Bronchial epithelial cell (primary cell): ENCODE results near the gene KCNAB1. TPM values are rescaled to one million over a fixed set of nuclear protein-coding genes. Genes with fewer than 3 reads are reported as not detected.

Experiments used
- DNase-seq: peaks from one replicate; pipeline ENCODE4 v3.0.0-alpha.2; 2010; ENCODE audit warnings: low read depth
- FAIRE-seq: peaks from 2 replicates; lab custom pipeline; 2011; peaks lifted over from hg19 to GRCh38; lab: Jason Lieb, UNC
- H3K27me3 ChIP-seq: 2 replicates; pipeline ENCODE4 v1.5.1; 2011; ENCODE audit warnings: low read length; ENCODE audit not compliant: control insufficient read depth, insufficient read depth
- H3K36me3 ChIP-seq: 2 replicates; pipeline ENCODE4 v1.5.1; 2011; ENCODE audit warnings: low read length; ENCODE audit not compliant: control insufficient read depth, insufficient read depth
- H3K4me3 ChIP-seq: 2 replicates; pipeline ENCODE4 v1.5.1; 2011; ENCODE audit warnings: mild to moderate bottlenecking, low read depth, low read length, control low read depth
- total RNA-seq: library from RNA; depleted of rRNA; stranded (reverse); fragments of >200 nt; gene quantifications from 2 replicates; pipeline ENCODE4 v1.2.1, GENCODE V29; 2014
- TF ChIP-seq, protein P1 (sequence below): IDR thresholded peaks from 2 replicates; pipeline ENCODE4 v1.5.1; 2011; ENCODE audit warnings: mild to moderate bottlenecking, moderate library complexity, low read length, control low read depth, inconsistent platforms; ENCODE audit not compliant: insufficient read depth, severe bottlenecking

The KCNAB1 gene
- total RNA-seq, 1 donor from 2014 or later = 0.26 TPM

- no peak overlapping the region for H3K4me3 ChIP-seq
- no peak for FAIRE-seq
- TF ChIP-seq, protein P1, sequence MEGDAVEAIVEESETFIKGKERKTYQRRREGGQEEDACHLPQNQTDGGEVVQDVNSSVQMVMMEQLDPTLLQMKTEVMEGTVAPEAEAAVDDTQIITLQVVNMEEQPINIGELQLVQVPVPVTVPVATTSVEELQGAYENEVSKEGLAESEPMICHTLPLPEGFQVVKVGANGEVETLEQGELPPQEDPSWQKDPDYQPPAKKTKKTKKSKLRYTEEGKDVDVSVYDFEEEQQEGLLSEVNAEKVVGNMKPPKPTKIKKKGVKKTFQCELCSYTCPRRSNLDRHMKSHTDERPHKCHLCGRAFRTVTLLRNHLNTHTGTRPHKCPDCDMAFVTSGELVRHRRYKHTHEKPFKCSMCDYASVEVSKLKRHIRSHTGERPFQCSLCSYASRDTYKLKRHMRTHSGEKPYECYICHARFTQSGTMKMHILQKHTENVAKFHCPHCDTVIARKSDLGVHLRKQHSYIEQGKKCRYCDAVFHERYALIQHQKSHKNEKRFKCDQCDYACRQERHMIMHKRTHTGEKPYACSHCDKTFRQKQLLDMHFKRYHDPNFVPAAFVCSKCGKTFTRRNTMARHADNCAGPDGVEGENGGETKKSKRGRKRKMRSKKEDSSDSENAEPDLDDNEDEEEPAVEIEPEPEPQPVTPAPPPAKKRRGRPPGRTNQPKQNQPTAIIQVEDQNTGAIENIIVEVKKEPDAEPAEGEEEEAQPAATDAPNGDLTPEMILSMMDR = no peak
- H3K27me3 ChIP-seq = peaks cover 2% of the 10 kb centered on the region
- no peak for DNase-seq
- H3K36me3 ChIP-seq = no peaks in the 10 kb centered on the region
Observed at GRCh38 chr3:156297582-156297981, 177.2 kb downstream of the KCNAB1 start.

DNA sequence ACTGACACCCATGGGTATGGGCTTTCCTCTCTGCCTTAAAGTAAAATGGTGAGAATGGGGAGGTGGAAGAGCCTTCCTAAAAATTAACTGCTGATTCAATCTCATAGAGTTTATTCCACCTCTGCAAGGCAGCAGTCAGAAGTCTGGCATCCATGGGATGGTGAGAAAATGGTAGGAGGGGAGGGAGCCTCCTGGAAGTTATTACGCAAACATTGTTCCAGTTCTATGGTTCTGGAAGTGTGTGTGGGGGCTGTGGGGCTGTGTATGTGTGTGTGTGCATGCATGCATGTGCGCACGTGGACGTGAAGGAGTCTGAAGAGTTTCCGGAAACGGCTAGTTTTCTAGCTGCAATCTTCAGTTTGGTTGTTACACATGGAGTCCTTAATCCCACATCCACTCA lies 177.6 kb downstream of the KCNAB1 start:
- DNase-seq (no peak), FAIRE-seq (no peak)
- no peak overlapping the region for H3K4me3 ChIP-seq
- TF ChIP-seq, protein P1 = no peak
- no peaks in the 10 kb centered on the region for H3K36me3 ChIP-seq
- peaks cover 2% of the 10 kb centered on the region for H3K27me3 ChIP-seq

DNA sequence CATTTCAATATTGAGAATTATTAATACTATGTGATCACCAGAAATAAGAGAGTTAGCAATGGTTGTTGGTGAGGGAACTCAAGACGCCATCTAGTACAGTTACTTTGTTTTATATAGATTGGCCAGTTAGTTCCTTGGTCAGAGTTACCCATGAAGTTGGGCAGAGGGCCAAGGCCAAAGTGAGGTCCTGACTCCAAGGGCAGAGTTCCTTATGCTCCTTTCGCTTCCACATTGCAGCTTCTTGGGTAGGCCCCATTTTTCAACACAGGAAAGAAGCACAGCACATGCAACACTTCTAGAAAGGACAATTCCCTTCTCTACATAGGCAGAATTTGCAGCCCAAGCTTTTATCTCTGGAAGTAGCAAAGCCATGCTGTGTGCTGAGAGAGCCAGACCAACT lies 178.6 kb downstream of the KCNAB1 start:
- FAIRE-seq (no peak), DNase-seq (no peak)
- Histone ChIP-seq H3K36me3 (no peaks in the 10 kb centered on the region), H3K4me3 (no peak overlapping the region), H3K27me3 (no peaks in the 10 kb centered on the region)
- TF ChIP-seq, protein P1 = no peak

- Histone ChIP-seq H3K36me3 (no peaks in the 10 kb centered on the region), H3K4me3 (no peak overlapping the region), H3K27me3 (no peaks in the 10 kb centered on the region)
- FAIRE-seq (no peak), DNase-seq (no peak)
- TF ChIP-seq, protein P1 = no peak
Observed at GRCh38 chr3:156299569-156299968, 179.2 kb downstream of the KCNAB1 start.

GRCh38 chr3:156300371-156300770 lies 180.0 kb downstream of the KCNAB1 start:
- Histone ChIP-seq H3K4me3 (no peak overlapping the region), H3K36me3 (no peaks in the 10 kb centered on the region), H3K27me3 (no peaks in the 10 kb centered on the region)
- DNase-seq (no peak), FAIRE-seq (no peak)
- TF ChIP-seq, protein P1 = no peak

DNA sequence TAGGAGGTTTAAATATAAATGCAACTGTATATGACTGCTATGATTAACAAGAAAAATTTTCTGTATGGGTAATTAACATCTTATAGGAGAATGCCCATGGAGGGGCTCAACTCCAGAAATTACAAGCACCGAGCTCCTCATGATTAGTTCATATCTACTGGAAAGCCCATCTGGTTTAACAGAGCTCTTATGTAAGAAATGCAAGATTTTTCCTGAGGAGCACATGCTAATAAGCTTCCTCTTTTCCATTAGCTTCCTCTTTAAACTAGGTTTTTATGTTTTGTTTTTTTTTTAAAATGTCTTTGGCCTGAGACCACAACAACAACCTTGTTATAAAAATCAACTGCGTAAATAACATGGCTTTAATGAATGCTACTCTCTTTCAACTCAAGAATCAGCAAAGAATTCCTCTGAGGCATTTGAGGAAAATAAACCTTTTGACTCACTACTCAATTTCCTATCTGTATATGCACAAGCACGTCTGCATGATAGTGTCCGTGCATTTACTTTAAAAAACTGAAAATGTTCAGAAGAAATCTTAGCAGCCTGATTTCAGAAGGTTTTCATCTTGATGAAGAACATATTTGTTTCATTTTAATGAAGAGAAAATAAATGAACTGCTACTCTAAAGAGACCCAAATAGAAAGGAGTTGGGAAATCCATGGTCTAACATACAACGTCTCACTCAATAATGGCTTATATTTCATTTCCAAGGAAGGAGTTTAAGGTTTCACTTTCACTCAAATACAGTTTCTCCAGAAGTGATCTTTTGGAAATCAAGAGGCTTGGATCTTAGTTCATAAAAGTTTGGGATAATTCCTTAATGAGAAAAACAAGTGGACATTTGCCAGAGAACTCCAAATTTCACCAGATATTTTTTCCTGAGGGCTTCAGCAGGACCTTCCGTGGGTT lies 180.8 kb downstream of the KCNAB1 start:
- H3K27me3 ChIP-seq = no peaks in the 10 kb centered on the region
- no peak for FAIRE-seq
- DNase-seq = no peak

More for the DNA sequence above, 180.8 kb downstream of the KCNAB1 start:
- TF ChIP-seq, protein P1 = no peak
- Histone ChIP-seq H3K36me3 (no peaks in the 10 kb centered on the region), H3K4me3 (no peak overlapping the region)
